Astrocyte of the cerebellum (primary cell): ENCODE data around the gene ENTPD7.

Experiments
- DNase-seq: peaks from one replicate; pipeline ENCODE4 v3.0.0-alpha.2; 2011; ENCODE audit warnings: low read depth
- H3K4me3 ChIP-seq: 2 replicates; pipeline ENCODE4 v1.5.1; 2011; ENCODE audit warnings: mild to moderate bottlenecking, low read depth, low read length, moderate library complexity
- in situ Hi-C: cut with HindIII; loops from 2 replicates; pipeline ENCODE4 v1.10.0; 2017; ENCODE audit warnings: low sequenced_read_pairs
- TF ChIP-seq, protein P1 (sequence below): IDR thresholded peaks from 2 replicates; pipeline ENCODE4 v1.5.1; 2012; ENCODE audit warnings: low read length, low read depth, moderate library complexity, mild to moderate bottlenecking; ENCODE audit errors: missing control alignments

The ENTPD7 gene

DNA sequence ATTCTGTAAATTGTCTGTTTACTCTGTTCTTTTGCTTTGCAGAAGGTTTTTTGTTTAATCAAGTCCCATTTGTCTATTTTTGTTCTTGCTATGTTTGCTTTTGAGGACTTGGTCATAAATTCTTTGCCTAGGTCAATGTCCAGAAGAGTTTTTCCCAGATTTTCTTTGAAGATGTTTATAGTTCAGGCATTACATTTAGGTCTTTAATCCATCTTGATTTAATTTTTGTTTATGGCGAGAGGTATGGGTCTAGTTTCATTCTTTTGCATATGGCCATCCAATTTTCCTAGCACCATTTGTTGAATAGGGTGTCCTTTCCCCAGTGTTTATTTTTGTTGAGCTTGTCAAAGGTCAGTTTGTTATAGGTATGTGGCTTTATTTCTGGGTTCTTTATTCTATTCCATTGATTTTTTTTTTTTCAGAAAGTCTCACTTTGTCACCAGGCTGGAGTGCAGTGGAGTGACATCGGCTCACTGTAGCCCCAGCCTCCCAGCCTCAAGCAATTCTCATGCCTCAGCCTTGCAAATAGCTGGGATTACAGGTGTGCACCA lies 11.6 kb upstream of the ENTPD7 start:
- no peak overlapping the region for H3K4me3 ChIP-seq
- no peak for DNase-seq
- TF ChIP-seq, protein P1, sequence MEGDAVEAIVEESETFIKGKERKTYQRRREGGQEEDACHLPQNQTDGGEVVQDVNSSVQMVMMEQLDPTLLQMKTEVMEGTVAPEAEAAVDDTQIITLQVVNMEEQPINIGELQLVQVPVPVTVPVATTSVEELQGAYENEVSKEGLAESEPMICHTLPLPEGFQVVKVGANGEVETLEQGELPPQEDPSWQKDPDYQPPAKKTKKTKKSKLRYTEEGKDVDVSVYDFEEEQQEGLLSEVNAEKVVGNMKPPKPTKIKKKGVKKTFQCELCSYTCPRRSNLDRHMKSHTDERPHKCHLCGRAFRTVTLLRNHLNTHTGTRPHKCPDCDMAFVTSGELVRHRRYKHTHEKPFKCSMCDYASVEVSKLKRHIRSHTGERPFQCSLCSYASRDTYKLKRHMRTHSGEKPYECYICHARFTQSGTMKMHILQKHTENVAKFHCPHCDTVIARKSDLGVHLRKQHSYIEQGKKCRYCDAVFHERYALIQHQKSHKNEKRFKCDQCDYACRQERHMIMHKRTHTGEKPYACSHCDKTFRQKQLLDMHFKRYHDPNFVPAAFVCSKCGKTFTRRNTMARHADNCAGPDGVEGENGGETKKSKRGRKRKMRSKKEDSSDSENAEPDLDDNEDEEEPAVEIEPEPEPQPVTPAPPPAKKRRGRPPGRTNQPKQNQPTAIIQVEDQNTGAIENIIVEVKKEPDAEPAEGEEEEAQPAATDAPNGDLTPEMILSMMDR = no peak
- in situ Hi-C loops = no loop called here

DNA sequence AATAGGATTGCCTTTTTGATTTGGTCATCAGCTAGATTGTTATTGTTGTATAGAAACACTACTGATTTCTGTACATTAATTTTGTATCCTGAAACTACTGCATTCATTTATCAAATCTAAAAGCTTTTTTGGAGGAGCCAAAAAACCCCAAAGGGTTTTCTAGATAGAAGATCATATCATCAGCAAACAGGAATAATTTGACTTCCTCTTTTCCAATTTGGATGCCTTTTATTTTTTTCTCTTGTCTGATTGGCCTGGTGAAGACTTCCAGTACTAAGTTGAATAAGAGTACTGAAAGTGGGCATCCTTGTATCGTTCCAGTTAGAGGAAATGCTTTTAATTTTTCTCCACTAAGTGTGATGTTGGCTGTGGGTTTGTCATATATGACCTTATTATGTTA lies 10.6 kb upstream of the ENTPD7 start:
- in situ Hi-C loops = no loop called here
- TF ChIP-seq, protein P1 = no peak
- no peak for DNase-seq
- no peak overlapping the region for H3K4me3 ChIP-seq

DNA sequence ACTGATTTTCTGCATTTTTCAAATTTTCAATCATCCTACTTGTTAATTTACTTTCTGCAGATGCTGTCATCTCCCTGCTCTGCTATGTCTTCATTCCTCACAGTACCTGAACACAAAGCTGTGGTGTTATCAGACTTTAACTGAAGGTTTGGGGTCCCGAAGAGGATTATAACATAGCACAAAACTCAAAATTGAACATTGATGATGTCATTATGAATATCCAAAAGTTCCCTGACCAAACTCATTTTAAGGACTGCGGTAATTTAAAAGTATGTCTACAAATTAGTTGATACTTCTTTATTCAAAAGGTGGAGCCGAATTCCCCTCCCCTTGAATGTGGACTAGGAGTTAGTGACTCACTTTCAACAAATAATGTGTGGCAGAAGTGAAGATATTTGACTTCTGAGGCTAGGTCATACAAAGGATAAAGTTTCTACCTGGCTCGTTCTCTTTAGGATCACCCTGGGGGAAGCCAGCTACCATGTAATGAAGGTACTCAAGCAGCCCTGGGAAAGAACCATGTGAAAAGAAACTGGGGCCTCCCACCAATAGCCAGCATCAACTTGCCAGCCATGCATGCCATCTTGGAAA lies 6.4 kb upstream of the ENTPD7 start:
- DNase-seq = no peak
- in situ Hi-C loops = no loop called here
- H3K4me3 ChIP-seq = no peak overlapping the region
- TF ChIP-seq, protein P1 = no peak

DNA sequence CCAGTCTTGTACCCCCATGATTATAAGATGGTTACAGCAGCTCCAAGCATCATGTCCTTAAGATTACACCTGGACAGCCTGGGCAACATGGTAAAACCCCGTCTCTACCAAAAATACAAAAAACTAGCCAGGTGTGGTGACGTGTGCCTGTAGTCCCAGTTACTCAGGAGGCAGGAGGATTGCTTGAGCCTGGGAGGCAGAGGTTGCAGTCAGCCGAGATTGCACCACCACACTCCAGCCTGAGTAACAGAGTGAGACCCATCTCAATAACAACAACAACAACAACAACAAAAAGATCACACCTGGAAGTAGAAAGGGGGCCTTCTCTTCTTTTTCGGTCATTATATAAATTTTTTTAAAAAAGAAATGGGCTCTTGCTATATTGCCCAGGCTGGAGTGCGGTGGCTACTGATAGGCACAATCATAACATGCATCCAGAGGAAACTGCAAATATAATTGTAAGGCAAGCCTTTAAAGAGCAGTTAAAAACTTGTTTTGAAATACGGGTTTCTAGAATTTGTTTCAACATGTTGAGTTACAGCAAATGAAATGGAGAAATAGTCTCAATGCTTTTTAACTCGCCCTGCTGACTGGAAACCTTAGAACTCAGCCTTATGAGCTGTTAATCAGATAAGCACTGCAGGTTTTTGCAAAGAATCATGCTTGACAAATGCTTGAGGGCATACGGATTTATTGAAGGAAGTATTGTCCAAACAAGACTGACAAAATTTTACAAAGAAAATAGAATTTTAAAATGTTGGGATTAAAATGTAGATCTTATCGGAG lies 4.7 kb upstream of the ENTPD7 start:
- no peak for DNase-seq
- in situ Hi-C loops = no loop called here
- TF ChIP-seq, protein P1 = no peak
- no peak overlapping the region for H3K4me3 ChIP-seq

DNA sequence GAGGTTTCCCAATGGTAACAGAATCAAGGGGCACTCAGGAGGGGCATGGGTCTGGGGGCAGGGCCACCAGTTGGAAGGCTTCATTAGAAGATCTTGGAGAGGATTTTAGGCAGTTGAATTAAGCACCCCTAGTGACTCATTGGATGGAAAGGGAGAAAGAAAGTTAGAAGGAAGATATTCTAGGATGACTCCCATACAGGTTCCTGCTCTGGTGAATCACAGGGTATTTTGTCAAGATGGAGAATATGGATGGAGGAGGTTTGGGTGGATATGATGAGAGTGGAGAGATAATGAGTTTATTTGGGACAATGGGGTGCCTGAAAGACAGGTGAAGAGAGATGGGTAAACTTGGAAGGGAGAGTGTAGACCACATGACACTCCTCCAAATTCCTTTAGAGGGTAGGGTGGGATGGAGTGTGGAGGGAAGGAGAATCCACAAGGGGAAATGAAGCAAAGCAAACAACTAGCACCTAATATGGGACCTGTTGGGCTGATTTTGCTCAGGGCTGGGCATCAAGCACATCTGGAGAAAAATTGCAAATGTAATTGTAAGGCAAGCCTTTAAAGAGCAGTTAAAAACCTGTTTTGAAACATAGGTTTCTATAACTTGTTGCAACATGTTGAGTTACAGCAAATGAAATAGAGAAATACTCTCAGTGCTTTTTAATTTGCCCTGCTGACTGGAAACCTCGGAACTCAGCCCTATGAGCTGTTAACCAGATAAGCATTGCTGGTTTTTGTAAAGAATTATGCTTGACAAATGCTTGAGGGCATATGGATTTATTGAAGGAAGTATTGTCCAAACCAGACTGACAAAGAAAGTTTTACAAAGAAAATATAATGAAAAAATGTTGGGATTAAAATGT lies 2.9 kb upstream of the ENTPD7 start:
- DNase-seq = no peak
- TF ChIP-seq, protein P1 = no peak
- in situ Hi-C loops = no loop called here
- H3K4me3 ChIP-seq = no peak overlapping the region

DNA sequence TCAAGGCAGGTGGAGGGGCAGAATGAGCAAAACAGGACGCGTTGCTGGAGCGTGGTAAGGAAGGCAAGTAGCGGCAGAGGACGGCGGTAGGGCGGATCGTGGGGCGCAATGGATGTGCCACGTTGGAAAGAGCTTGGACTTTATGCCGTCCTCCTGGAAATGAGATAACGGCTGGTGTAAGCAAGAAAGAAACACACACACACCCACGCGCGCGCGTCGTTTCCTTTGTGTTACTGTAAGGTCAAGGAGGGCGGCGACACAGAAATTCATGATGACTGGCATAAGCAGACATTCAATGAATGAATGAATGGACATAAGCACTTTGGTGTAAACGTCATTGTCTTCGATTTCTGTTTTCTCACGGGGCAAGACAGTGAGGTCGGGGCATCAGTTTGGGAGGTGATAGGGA lies 683 bp upstream of the ENTPD7 start:
- peak overlapping the region; percentile 92 for H3K4me3 ChIP-seq

More for the DNA sequence above, 683 bp upstream of the ENTPD7 start:
- no peak for DNase-seq
- TF ChIP-seq, protein P1 = no peak
- in situ Hi-C loops = no loop called here
